Effector memory CD8-positive, alpha-beta T cell (primary cell): ENCODE data around the gene KRTAP1-1.
"Not testable (repeated sequence)": the region's sequence is repeated elsewhere in the genome, so short reads cannot be mapped to it uniquely, and the experiment has no call there.

Experiments
- ATAC-seq: fragments of 150-1000 bp; cut with Tn5 transposase; replicated peaks from 2 replicates; pipeline ENCODE4 v1.10.0; 2021; ENCODE audit warnings: mild to moderate bottlenecking, moderate library complexity
- DNase-seq, 3 experiments: peaks; one replicate each; pipeline ENCODE4 v3.0.0; 2021
- H3K27ac Mint-ChIP-seq, 2 donors: one replicate each; pipeline ENCODE4 v1.8.0; 2022; ENCODE audit warnings: mild to moderate bottlenecking in 2 of 2, mixed read lengths in 2 of 2, moderate library complexity in 2 of 2
- H3K27me3 Mint-ChIP-seq, 2 donors: one replicate each; pipeline ENCODE4 v1.8.0; 2022; ENCODE audit warnings: mixed read lengths in 2 of 2
- H3K36me3 Mint-ChIP-seq: one replicate; pipeline ENCODE4 v1.8.0; 2022; ENCODE audit warnings: mild to moderate bottlenecking, moderate library complexity, mixed read lengths; ENCODE audit not compliant: insufficient read depth
- H3K4me1 Mint-ChIP-seq, 2 donors: one replicate each; pipeline ENCODE4 v1.8.0; 2022; ENCODE audit warnings: low read depth in 2 of 2, mixed read lengths in 2 of 2
- H3K4me3 Mint-ChIP-seq, 2 donors: one replicate each; pipeline ENCODE4 v1.8.0; 2022; ENCODE audit warnings: mild to moderate bottlenecking in 2 of 2, mixed read lengths in 2 of 2, moderate library complexity in 2 of 2
- H3K9me3 Mint-ChIP-seq, 2 donors: one replicate each; pipeline ENCODE4 v1.8.0; 2022; ENCODE audit warnings: mixed read lengths in 2 of 2

KRTAP1-1 gene

DNA sequence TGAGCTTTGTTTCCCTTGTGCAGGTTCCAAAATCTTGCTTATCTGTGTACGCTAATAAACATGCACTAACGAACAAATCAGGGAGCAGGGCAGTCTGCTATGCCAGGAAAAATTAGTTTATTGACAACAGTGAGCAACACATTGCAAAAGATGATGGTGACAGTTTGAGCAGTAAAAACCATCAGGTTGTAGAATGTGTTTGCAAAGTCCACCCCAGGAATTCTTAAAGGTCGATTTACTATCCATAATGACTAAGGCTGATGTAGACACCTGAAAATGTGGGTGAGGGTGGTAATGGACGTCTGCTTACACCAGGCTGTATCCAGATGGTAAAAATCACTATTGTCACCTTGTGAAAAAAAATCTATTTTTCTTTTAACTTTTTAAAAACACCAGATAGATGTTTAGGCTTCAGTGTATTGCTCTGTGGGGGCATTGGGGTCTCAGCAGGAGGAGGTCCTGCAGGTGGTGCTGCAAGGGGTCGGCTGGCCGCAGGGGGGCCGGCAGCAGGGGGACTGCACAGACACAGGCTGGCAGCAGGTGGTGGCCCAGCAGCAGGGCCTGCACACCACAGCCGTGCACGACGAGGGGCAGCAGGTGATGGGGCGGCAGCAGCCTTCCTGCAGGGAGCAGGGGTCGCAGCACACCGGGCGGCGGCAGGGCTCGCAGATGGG, 23.9 kb upstream of the KRTAP1-1 start:
- peaks cover 12 to 19% of the 10 kb centered on the region in 2 donors for H3K27me3 Mint-ChIP-seq
- not testable (repeated sequence) for H3K9me3 Mint-ChIP-seq, ATAC-seq, H3K27ac Mint-ChIP-seq, DNase-seq, H3K4me1 Mint-ChIP-seq, H3K4me3 Mint-ChIP-seq, H3K36me3 Mint-ChIP-seq

DNA sequence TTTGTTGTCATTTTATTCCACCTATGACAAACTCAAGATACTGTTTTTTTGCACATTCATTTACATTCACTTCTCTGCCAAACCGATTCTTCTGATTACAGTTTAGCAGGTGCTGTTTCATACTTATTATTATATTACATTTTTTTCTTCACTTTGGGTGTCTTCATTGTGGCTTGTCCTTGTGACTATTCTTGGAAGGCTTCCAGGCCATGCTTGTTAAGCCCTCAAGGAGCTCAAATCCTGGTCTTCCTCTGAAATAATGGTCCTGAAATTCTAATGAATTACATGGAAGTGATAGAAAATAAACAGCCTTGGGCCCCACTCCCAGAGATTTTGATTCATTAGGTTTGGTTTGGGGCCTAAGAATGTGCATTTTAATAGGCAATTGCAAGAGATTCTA, 23.1 kb upstream of the KRTAP1-1 start:
- Mint-ChIP-seq H3K4me3 (no peak overlapping the region), H3K4me1 (no peaks in the 10 kb centered on the region), H3K9me3 (no peaks in the 10 kb centered on the region), H3K27ac (no peak overlapping the region), H3K27me3 (peaks cover 20 to 26% of the 10 kb centered on the region in 2 donors), H3K36me3 (no peaks in the 10 kb centered on the region)
- DNase-seq (no peak), ATAC-seq (no peak)

DNA sequence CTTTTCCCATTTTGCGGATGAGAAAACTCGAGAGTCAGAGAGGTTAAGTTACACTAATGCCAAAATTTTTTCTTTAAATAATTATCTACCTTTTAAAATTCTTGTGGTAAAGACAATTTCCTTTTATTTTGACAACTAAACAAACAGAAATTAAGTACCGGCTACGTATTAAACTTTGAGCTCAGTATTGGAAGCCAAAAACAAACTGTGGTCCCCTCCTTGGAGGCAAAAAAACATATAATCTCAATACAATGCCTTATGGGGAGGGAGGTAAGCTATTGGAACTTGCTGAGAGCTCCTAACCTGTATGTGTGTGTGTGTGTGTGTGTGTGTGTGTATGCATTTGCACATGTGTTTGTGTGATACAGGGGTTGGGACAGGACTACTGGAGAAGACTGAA, 22.2 kb upstream of the KRTAP1-1 start:
- DNase-seq (no peak), ATAC-seq (no peak)
- no peaks in the 10 kb centered on the region for H3K4me1 Mint-ChIP-seq
- H3K27me3 Mint-ChIP-seq, result peaks cover 29 to 34% of the 10 kb centered on the region in 2 donors
- H3K27ac Mint-ChIP-seq, result no peak overlapping the region
- H3K36me3 Mint-ChIP-seq, result no peaks in the 10 kb centered on the region
- no peak overlapping the region for H3K4me3 Mint-ChIP-seq
- no peaks in the 10 kb centered on the region for H3K9me3 Mint-ChIP-seq

DNA sequence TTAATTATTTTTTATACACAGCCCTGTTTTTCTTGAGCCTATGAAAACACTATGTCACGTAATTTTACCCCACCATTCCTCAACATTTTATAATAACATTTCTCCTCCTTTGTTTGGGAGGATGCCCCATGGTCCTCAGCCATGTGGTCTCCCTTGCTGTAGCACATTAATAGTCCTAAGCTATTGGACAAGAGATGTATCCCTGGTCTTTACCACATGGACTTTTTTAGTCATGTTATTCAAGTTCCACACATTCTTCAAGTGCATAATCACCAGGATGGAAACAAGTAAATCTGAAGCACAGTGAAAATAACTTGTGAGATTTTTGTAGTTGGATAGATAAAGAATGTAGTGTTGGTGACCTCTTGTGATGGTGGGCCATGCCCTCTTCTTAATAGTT, 20.7 kb upstream of the KRTAP1-1 start:
- Mint-ChIP-seq H3K27me3 (peaks cover 38 to 44% of the 10 kb centered on the region in 2 donors), H3K27ac (no peak overlapping the region), H3K36me3 (no peaks in the 10 kb centered on the region), H3K4me1 (no peaks in the 10 kb centered on the region), H3K9me3 (peaks cover 0 to 7% of the 10 kb centered on the region in 2 donors), H3K4me3 (no peak overlapping the region)
- ATAC-seq (no peak), DNase-seq (no peak)

DNA sequence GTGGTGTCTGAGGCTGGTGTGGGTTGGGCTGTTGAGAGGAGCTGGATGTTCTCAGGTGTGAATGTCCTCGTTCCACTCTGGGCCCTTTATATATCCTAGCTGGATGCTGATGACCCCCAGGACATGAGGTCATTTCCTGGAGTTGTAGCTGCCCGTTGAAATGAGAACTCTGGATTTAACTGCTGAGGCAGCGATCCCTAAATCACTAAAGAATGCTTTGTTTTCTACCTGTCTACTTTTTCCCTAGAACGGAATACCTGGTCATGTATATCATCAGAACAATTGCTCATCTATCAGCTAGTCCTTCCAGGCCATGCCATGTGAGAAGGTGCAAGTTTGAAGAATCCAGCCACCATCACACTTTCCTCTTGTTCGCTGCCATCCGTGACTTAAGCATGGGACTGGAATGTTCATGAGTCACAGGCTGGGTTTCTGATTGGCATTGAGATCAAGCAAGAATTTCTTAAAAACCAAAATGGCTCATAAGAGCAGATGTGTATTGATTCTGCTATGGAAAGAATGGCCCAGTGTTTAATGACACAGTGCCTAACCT, 18.9 kb upstream of the KRTAP1-1 start, which contains the start of gene KRTAP2-3:
Gene KRTAP2-3 (minus strand): TSS at position 63 of the 553 bp plus-strand sequence. CDS start 64 bp downstream, outside the sequence.
- peaks cover 38 to 56% of the 10 kb centered on the region in 2 donors for H3K27me3 Mint-ChIP-seq
- DNase-seq, result no peak
- H3K9me3 Mint-ChIP-seq, result peaks cover 0 to 7% of the 10 kb centered on the region in 2 donors
- no peaks in the 10 kb centered on the region for H3K36me3 Mint-ChIP-seq
- no peak for ATAC-seq
- no peaks in the 10 kb centered on the region for H3K4me1 Mint-ChIP-seq
- no peak within 1 kb of the TSS for H3K27ac Mint-ChIP-seq
- H3K4me3 Mint-ChIP-seq, result no peak within 1 kb of the TSS

DNA sequence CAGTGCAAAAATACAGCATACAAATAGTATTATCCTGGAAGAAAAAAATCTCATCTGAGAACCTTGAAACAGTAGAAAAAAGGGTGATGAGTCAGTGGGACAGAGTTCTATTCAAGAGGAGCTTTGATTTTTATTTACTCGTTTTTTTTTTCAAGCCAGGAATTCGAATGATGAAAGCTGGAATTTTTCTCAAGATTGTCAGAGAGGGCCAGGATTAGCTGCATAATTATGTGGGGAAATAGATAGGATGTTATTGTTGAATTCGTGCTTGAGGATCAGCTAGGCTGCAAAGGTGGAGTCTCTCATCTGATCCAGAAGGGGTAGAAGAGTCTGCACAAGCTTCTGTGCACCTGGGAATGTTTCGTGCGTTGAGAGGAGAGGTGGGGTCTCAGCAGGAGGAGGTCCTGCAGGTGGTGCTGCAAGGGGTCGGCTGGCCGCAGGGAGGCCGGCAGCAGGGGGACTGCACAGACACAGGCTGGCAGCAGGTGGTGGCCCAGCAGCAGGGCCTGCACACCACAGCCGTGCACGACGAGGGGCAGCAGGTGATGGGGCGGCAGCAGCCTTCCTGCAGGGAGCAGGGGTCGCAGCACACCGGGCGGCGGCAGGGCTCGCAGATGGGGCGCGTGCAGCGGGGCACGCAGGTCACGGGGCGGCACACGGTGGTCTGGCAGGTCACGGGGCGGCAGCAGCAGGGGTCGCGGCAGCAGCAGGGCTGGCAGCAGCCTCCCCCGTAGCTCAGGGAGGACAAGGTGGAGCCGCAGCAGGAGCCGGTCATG, 18.2 kb upstream of the KRTAP1-1 start:
- DNase-seq, H3K27ac Mint-ChIP-seq: not testable (repeated sequence)

DNA sequence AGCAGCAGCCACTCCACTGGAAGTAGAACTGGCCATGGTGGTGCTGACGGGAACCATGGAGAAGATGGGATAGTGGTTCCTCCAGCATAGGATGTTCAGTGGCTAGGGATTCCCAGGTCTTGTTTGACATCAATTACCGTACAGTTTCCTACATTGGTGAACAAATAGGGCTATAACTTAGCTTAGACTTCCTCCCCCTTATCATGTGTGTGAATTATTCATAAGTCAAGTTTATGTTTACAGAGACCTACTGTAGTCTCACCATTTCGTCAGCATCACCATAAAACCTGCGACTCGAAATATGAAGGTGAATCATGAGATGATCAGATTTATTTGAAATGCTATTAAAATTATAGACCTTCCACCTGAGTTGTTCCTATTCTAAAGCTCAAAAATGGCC, 17.5 kb upstream of the KRTAP1-1 start:
- H3K9me3 Mint-ChIP-seq, result peaks cover 0 to 7% of the 10 kb centered on the region in 2 donors
- no peak for DNase-seq
- H3K27ac Mint-ChIP-seq, result no peak overlapping the region
- no peak for ATAC-seq
- H3K4me3 Mint-ChIP-seq, result no peak overlapping the region
- peaks cover 46 to 65% of the 10 kb centered on the region in 2 donors for H3K27me3 Mint-ChIP-seq
- H3K36me3 Mint-ChIP-seq, result no peaks in the 10 kb centered on the region
- no peaks in the 10 kb centered on the region for H3K4me1 Mint-ChIP-seq

More for the DNA sequence above, 18.2 kb upstream of the KRTAP1-1 start:
- not testable (repeated sequence) for H3K4me1 Mint-ChIP-seq, ATAC-seq, H3K9me3 Mint-ChIP-seq, H3K36me3 Mint-ChIP-seq, H3K4me3 Mint-ChIP-seq
- peaks cover 39 to 58% of the 10 kb centered on the region in 2 donors for H3K27me3 Mint-ChIP-seq

DNA sequence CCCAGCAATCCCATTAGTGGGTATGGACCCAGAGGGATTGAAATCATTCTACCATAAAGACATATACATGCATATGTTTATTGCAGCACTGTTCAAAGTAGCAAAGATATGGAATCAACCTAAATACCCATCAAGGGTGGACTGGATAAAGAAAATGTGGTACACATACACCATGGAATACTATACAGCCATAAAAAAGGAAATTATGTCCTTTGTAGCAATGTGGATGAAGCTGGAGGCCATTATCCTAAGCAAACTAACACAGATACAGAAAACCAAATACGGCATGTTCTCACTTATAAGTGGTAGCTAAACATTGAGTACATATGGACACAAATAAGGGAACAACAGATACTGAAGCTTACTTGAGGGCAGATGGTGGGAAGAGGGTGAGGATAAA, 16.3 kb upstream of the KRTAP1-1 start:
- Mint-ChIP-seq H3K9me3 (peaks cover 0 to 7% of the 10 kb centered on the region in 2 donors), H3K27me3 (peaks cover 56 to 77% of the 10 kb centered on the region in 2 donors), H3K4me1 (no peaks in the 10 kb centered on the region), H3K27ac (no peak overlapping the region), H3K4me3 (no peak overlapping the region), H3K36me3 (no peaks in the 10 kb centered on the region)
- no peak for ATAC-seq
- no peak for DNase-seq

DNA sequence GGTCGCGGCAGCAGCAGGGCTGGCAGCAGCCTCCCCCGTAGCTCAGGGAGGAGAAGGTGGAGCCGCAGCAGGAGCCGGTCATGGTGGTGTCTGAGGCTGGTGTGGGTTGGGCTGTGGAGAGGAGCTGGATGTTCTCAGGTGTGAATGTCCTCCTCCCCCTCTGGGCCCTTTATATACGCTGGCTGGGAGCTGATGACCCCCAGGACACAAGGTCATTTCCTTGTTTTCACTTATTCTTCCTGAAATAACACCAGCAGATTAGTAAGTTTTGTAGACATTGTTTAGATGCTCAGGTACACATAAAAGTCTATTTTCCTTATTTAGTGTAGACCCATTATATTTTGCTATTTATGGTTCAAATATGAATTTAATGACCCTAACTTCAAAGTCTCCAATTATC, 13.9 kb upstream of the KRTAP1-1 start, which contains the start of gene KRTAP2-2:
Gene KRTAP2-2 (minus strand): TSS at position 101 of the 400 bp plus-strand sequence. CDS start 19 bp downstream, at position 82.
- H3K4me1 Mint-ChIP-seq, H3K9me3 Mint-ChIP-seq, DNase-seq, ATAC-seq, H3K27ac Mint-ChIP-seq, H3K36me3 Mint-ChIP-seq, H3K4me3 Mint-ChIP-seq: not testable (repeated sequence)
- peaks cover 48 to 79% of the 10 kb centered on the region in 2 donors for H3K27me3 Mint-ChIP-seq

DNA sequence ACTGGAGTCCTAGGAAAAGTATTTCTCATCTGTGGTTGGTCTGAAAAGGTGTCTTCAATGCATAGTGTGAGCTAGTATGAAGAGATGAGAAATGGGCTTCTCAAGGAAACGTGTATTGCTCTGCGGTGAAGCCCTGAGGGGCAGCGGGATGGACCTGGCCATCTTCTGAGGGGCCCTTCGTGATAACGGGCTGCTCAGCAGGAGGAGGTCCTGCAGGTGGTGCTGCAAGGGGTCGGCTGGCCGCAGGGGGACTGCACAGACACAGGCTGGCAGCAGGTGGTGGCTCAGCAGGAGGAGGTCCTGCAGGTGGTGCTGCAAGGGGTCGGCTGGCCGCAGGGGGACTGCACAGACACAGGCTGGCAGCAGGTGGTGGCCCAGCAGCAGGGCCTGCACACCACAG, 13.3 kb upstream of the KRTAP1-1 start:
- peaks cover 50 to 77% of the 10 kb centered on the region in 2 donors for H3K27me3 Mint-ChIP-seq
- not testable (repeated sequence) for H3K27ac Mint-ChIP-seq, H3K4me1 Mint-ChIP-seq, H3K4me3 Mint-ChIP-seq, DNase-seq, ATAC-seq, H3K36me3 Mint-ChIP-seq, H3K9me3 Mint-ChIP-seq

DNA sequence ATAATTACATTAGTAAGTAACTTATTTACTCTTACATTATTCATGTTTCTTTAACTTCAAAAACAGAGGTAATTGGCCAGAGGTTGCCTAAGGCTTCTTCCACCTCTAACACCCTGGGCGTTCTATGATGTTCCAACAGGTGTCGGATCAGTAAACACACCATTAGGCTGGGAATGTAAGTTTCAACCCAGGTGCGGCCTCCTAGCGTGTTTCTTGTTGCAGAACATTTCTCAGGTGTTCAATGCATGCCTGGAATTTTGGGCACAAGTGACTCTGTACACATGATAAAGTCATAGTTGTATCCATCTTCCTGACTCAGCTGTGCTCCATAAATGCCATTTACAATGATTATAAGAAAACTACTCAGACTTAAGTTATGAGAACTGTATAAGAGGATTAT, 12.8 kb upstream of the KRTAP1-1 start:
- Mint-ChIP-seq H3K27ac (no peak overlapping the region), H3K36me3 (no peaks in the 10 kb centered on the region), H3K4me3 (no peak overlapping the region), H3K27me3 (peaks cover 47 to 74% of the 10 kb centered on the region in 2 donors), H3K4me1 (no peaks in the 10 kb centered on the region), H3K9me3 (peaks cover 0 to 7% of the 10 kb centered on the region in 2 donors)
- DNase-seq (no peak), ATAC-seq (no peak)

DNA sequence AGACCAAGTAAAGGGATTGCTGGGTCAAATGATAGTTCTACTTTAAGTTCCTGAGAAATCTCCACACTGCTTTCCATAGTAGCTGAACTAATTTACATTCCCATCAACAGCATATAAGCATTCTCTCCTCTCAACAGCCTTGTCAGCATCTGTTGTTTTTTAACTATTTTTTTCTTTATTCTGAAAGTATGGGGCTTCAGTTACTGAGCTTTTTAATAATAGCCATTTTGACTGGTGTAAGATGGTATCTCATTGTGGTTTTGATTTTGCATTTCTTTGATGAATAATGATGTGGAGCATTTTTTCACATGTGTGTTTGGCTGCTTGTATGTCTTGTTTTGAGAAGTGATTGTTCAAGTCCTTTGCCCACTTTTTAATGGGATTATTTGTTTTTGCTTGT, 11.3 kb upstream of the KRTAP1-1 start:
- ATAC-seq (no peak), DNase-seq (no peak)
- peaks cover 51 to 74% of the 10 kb centered on the region in 2 donors for H3K27me3 Mint-ChIP-seq
- no peak overlapping the region for H3K4me3 Mint-ChIP-seq
- peaks cover 0 to 3% of the 10 kb centered on the region in 2 donors for H3K9me3 Mint-ChIP-seq
- H3K4me1 Mint-ChIP-seq, result no peaks in the 10 kb centered on the region
- H3K36me3 Mint-ChIP-seq, result no peaks in the 10 kb centered on the region
- no peak overlapping the region for H3K27ac Mint-ChIP-seq

DNA sequence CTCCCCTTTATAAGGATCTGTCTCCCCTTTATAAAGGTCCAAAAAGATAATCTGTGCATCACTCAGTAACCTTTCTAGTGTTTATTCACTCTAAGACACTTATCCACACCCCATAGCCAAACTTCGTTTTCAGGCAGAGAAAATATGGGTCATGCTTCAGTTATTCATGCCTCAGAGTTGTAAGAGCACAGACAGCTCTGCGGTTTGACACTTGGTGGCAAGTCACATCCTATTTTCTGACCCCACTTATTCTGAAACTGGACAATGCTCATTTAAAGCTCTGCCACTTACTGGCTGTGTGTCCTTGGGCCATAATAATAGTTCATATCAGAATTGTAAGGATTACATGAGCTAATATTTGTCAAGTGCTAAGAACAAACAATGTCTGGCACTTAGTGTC, 7.9 kb upstream of the KRTAP1-1 start:
- Mint-ChIP-seq H3K9me3 (no peaks in the 10 kb centered on the region), H3K36me3 (no peaks in the 10 kb centered on the region), H3K4me1 (peaks cover 0 to 2% of the 10 kb centered on the region in 2 donors), H3K27me3 (peaks cover 67 to 68% of the 10 kb centered on the region in 2 donors), H3K27ac (no peak overlapping the region), H3K4me3 (no peak overlapping the region)
- no peak for ATAC-seq
- DNase-seq, result no peak
